ENCODE measurements around the gene SCN4B.

Gene SCN4B

GRCh38 chr11:118152020-118152551 lies 537 bp downstream of the SCN4B start:
- DNase-seq (ENCODE audit: low read depth), result no peak

- DNase-seq (ENCODE audit: low read depth), result no peak
Measured at GRCh38 chr11:118151431-118151830, 1.2 kb downstream of the SCN4B start.

- no peak for DNase-seq (ENCODE audit: low read depth)
Measured at GRCh38 chr11:118149493-118149892, 3.1 kb downstream of the SCN4B start.

GRCh38 chr11:118148856-118149255 lies 3.8 kb downstream of the SCN4B start:
- no peak for DNase-seq (ENCODE audit: low read depth)

GRCh38 chr11:118148240-118148639 lies 4.4 kb downstream of the SCN4B start:
- no peak for DNase-seq (ENCODE audit: low read depth)

- no peak for DNase-seq (ENCODE audit: low read depth)
Measured at GRCh38 chr11:118147502-118147901, 5.1 kb downstream of the SCN4B start.

GRCh38 chr11:118146554-118146953 lies 6.1 kb downstream of the SCN4B start:
- no peak for DNase-seq (ENCODE audit: low read depth)

GRCh38 chr11:118145285-118146227 lies 7.1 kb downstream of the SCN4B start:
- DNase-seq (ENCODE audit: low read depth), result no peak

GRCh38 chr11:118144301-118145268 lies 8.0 kb downstream of the SCN4B start:
- no peak for DNase-seq (ENCODE audit: low read depth)

GRCh38 chr11:118143661-118144185 lies 8.9 kb downstream of the SCN4B start:
- no peak for DNase-seq (ENCODE audit: low read depth)

- no peak for DNase-seq (ENCODE audit: low read depth)
Measured at GRCh38 chr11:118142809-118143208, 9.8 kb downstream of the SCN4B start.

- DNase-seq (ENCODE audit: low read depth), result no peak
Measured at GRCh38 chr11:118142081-118142480, 10.5 kb downstream of the SCN4B start.

GRCh38 chr11:118139578-118139977 lies 13.0 kb downstream of the SCN4B start:
- DNase-seq (ENCODE audit: low read depth), result no peak

GRCh38 chr11:118138839-118139420 lies 13.7 kb downstream of the SCN4B start:
- DNase-seq (ENCODE audit: low read depth), result no peak

GRCh38 chr11:118136801-118137200 lies 15.8 kb downstream of the SCN4B start:
- no peak for DNase-seq (ENCODE audit: low read depth)

- no peak for DNase-seq (ENCODE audit: low read depth)
Measured at GRCh38 chr11:118136341-118136740, 16.3 kb downstream of the SCN4B start.

- no peak for DNase-seq (ENCODE audit: low read depth)
Measured at GRCh38 chr11:118135796-118136165, 16.8 kb downstream of the SCN4B start.

GRCh38 chr11:118135051-118135795 lies 17.4 kb downstream of the SCN4B start:
- no peak for DNase-seq (ENCODE audit: low read depth)

GRCh38 chr11:118133816-118134215 lies 18.8 kb downstream of the SCN4B start:
- DNase-seq (ENCODE audit: low read depth), result no peak

GRCh38 chr11:118132385-118133151 lies 20.1 kb downstream of the SCN4B start:
- no peak for DNase-seq (ENCODE audit: low read depth)

All from GM04503 (cell line).